Activated T-cell treated with anti-CD3 and anti-CD28 coated beads for 4 hours (primary cell): ENCODE data around the gene CORO1A.
A peak's percentile ranks its signal among the peaks of the same experiment; 100 is the strongest.
"Not testable (repeated sequence)": the region's sequence is repeated elsewhere in the genome, so short reads cannot be mapped to it uniquely, and the experiment has no call there.

Experiments used
- DNase-seq: peaks from one replicate; pipeline ENCODE4 v3.0.0-alpha.2; 2020

The CORO1A gene

DNA sequence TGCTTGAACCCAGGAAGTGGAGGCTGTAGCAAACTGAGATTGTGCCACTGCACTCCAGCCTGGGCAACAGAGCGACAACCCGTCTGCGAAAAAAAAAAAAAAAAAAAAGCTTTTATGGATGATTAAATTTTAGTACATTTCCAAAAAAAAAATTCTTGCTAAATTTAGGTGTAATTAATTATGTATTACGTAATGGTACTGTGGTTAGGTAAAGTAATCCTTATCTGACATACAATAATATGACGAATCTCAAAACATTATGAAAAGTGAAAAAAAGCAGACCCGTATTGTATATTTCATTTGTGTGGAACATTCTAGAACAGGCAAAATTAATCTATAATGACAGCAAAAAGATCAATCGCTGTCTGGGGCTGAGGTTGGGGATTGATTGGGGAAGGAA lies 10.3 kb upstream of the CORO1A start:
- DNase-seq = no peak

GRCh38 chr16:30176876-30177275 lies 6.5 kb upstream of the CORO1A start:
- DNase-seq = not testable (repeated sequence)

GRCh38 chr16:30179195-30179594 lies 4.2 kb upstream of the CORO1A start:
- DNase-seq = no peak

- DNase-seq = no peak
These were observed 3.5 kb upstream of the CORO1A start for GRCh38 chr16:30179931-30180330.

DNA sequence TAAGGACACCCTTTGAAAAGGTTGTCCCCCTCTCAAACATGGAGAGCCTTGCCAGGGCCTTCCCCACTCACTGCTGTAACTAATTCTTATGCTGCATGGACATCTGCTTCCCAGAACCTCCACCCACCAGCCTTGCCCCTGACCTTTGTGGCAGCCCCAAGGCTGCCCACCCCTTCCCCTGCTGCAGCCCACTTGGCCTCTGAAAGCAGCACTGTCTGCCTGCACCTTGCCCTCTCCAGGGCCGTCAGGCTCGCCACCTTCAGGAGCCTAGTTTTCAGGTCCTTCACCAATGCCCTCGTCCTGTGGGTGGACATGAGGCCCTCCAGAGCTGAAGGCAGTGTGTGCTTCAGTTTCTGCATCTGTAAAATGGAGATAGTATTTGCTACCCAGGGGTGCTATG lies 2.7 kb upstream of the CORO1A start:
- DNase-seq = no peak

DNA sequence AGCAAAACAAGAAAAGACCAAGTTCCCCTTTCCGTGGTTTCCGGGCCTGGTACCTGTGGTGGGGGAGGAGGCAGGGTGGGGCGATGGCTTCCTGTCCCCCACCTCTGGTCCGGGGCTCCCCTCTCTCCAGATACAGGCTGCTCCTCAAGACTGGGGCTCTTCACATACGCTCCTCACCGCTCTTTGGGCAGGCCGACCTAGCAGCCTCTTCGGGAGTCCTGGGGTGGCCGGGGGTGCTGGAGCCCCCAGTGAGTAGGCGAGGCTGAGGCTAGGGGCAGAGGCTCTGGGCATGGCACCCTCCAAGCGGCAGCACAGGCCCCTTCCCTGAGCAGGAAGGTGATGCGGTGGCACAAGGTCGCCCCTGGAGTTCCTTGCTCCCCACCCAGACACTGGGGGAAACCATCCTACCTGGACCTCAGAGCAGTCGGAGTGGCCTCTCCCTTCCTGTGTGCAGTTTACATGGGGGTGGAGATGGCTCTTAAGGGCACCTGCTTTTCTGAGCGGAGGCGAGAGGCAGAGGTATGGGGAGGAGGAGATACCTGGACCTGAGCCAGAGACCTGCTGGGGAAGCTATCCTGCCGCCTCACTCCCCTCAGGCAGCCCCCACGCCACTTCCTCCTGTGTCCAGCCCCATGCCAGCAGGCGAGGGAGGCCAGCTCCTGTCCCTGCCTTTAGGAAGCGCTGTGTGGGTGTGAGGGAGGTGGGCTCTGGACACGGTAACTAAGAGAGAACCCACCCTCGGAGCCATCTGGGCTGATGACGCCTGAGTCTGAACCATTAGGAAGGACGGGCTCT lies 891 bp downstream of the CORO1A start:
- DNase-seq = peak; percentile 49

DNA sequence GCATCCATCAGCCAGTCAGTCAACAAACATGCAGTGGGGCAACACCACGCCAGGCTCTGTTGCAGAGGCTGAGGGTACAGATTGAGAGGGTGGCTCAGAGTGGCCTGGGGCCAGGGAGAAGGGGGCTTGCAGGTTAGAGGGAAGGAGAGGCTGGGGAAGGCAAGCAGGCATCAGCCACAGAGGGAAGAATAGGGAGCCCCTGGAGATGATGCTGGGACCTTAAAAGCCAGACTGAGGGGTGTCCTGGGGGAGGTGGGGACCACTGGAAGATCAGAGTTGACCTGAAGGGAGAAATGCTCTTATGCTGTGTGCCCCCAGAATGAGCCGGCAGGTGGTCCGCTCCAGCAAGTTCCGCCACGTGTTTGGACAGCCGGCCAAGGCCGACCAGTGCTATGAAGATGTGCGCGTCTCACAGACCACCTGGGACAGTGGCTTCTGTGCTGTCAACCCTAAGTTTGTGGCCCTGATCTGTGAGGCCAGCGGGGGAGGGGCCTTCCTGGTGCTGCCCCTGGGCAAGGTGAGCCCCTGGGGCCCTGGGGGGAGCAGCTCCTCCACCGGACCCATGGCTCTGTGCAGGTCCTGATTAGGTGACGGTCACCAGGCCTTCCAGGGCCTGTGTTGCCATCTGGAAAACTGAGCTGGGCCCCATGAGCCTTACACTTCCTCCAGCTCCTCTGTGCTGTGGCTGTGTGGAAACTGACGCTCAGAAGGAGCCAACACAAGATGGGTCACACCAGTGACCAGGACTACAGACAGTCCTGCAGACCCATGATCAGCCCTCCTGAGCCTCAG lies 1.7 kb downstream of the CORO1A start:
- DNase-seq = peak; percentile 23

DNA sequence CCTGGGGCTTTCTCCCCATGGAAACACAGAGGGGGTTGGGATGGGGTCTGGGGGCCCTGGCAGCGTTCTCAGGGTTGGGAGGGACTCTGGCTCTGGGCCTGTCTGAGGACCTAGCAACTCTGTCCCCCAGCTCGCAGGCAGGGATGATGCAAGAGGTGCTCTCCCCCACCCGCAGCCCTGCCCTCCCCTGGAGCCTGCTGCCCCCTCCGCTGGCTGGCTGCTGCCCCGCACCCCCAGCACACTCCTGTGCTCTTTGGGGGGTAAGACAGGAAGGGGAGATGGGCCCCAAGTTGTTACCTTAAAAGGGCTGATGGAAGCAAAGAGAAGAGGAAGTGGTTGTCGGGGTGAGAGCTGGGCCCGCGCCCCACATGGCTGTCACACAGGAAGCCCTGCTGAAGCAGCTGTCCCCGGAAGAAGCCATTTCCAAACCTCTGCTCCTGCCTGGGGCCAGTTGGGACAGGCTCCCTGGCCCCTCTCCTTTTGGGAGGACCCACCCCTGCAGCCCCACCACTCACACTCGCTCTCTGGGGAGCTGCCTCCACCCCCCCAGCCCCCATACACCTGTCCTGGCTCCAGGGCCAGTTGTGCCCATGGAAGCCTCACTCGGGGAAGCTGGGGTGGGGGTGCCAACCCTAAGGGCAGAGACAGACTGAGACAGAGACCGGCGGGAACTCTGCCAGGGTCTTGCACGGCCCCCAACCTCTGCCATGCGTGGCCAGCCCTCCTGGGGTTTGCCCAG lies 2.5 kb downstream of the CORO1A start:
- peak; percentile 62 for DNase-seq

GRCh38 chr16:30186444-30186781 lies 3.0 kb downstream of the CORO1A start:
- DNase-seq = peak; percentile 12

DNA sequence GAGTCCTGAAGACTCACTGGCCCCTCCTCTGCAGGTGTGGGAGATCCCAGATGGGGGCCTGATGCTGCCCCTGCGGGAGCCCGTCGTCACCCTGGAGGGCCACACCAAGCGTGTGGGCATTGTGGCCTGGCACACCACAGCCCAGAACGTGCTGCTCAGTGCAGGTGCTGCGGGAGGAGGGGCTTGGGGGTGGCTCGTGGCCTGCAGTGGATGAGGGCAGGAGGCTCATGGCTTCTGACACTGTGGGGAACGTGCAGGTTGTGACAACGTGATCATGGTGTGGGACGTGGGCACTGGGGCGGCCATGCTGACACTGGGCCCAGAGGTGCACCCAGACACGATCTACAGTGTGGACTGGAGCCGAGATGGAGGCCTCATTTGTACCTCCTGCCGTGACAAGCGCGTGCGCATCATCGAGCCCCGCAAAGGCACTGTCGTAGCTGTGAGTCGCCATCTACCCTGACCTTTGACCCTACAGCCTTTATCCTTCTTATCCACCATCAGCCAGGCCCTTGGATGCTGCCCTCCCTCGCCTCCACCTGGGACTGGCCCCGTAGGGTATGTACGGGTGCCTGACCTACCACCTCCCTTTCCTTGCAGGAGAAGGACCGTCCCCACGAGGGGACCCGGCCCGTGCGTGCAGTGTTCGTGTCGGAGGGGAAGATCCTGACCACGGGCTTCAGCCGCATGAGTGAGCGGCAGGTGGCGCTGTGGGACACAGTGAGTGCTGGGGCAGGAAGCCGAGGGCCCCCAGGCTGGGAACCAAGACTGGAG lies 3.6 kb downstream of the CORO1A start:
- DNase-seq = peak; percentile 84

GRCh38 chr16:30187556-30187865 lies 4.1 kb downstream of the CORO1A start:
- no peak for DNase-seq

- no peak for DNase-seq
These were observed 4.7 kb downstream of the CORO1A start for GRCh38 chr16:30187971-30188561.

GRCh38 chr16:30191158-30191557 lies 7.8 kb downstream of the CORO1A start:
- DNase-seq = not testable (repeated sequence)

DNA sequence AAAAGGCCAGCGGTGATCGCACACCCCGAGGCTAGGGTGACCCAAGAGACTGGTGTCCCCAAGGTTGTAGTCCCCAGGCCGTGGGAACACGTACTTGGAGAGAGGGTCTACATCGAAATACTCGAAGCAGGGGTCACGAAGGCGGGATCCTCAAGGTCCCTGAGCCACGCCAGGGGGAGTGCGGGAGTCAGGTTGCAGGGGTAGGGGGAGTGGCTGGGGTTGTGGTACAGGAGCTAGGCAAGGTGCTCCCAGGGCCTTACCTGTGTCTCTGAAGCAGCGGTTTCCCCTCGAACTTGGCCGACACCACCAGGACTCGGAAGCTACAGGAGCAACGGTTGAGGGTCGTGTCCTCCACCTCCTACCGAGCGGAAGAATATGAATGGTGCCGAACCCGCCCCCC lies 9.7 kb downstream of the CORO1A start:
- DNase-seq = not testable (repeated sequence)

DNA sequence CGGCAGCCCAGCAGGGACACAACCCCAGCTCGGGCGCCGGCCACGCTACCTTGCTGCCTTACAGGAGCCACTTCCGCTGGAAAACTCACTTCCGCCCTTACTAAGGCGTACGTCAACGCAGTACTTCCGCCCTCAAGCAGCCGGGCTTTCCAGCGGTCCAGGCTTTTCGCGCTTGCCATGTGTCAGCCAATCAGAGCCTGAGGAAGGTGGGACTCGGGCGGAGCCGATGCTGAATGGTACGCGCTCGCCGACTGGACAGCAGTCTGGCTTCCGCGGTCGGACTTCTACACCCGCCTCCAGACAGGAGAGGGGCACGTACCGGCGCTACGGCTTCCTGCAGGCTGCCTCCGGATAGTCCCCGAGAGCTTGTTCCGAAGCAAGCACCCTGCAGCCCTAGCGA lies 10.2 kb downstream of the CORO1A start, which contains the start of the genes BOLA2B and SLX1A:
BOLA2B (minus strand) TSS at position 52 of the 400 bp plus-strand sequence. CDS start 71 bp downstream, outside the sequence.
SLX1A (plus strand) TSS at position 261 of the 400 bp plus-strand sequence. CDS start 210 bp downstream, outside the sequence.
- DNase-seq = not testable (repeated sequence)

DNA sequence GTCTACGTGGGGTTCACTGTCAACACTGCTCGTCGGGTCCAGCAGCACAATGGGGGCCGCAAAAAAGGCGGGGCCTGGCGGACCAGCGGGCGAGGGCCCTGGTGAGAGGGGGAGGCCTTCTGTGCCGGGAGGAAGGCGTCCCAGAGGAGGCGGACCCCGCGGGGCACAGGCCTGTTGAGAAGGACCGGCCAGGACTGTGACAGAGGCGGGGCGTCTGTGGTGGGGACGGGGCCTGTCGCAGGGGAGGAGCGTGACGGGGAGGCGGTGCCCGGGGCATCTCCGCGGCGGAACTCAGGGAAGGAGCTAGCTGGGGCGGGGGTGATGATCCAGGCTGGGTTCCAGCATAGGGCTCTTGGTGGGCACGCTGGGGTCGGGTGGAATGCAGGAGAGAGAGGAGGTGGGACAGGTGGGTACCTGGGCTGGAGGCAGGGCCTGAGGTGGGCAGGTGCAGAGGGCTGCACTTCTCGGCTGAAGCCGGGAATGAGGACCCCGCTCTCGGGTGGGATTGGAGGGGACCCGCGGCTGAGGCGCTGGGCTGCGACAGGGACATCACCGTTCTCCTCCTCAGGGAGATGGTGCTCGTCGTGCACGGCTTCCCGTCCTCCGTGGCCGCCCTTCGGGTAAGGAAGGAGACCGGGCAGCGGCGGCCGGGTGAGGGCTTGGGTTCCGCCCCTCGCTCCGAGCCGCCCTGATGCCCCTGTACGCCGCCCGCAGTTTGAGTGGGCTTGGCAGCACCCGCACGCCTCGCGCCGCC lies 10.9 kb downstream of the CORO1A start:
- not testable (repeated sequence) for DNase-seq

- DNase-seq = not testable (repeated sequence)
These were observed 13.6 kb downstream of the CORO1A start for GRCh38 chr16:30197001-30197400.

GRCh38 chr16:30199049-30199448 lies 15.6 kb downstream of the CORO1A start, which contains the start of gene SULT1A3:
TSS of gene SULT1A3 (plus strand) at chr16:30199255. CDS start at chr16:30200729, 1,474 bp downstream.
- DNase-seq = not testable (repeated sequence)

GRCh38 chr16:30199608-30200343 lies 16.4 kb downstream of the CORO1A start:
- not testable (repeated sequence) for DNase-seq

DNA sequence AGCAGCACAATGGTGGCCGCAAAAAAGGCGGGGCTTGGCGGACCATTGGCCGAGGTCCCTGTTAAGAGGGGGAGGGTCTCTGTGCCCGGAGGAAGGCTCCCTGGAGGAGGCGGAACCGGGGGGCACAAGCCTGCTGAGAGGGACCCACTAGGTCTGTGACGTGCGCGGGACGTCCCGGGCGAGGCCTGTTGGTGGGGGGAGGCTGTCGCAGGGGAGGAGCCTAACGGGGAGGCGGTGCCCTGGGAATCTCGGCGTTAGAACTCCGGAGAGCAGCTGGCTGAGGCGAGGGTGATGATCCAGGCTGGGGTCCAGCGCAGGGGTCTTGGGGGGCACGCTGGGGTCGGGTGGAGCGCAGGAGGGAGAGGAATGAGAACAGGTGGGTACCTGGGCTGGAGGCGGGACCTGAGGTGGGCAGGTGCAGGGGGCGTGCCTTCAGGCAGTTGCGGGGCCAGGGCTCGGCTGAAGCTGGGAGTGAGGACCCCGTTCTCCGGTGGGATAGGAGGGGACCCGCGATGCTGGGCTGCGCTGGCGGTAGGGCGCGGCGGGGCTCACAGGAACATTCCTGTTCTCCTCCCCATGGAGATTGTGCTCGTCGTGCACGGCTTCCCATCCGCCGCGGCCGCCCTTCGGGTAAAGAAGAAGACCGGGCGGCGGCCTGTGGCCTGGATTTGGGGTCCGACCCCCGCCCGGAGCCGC lies 22.3 kb downstream of the CORO1A start:
- not testable (repeated sequence) for DNase-seq
